HG03097 (cell line): Measurements from ENCODE around the gene ERMARD.
A peak's percentile ranks its signal among the peaks of the same experiment; 100 is the strongest.

Source experiments
- ATAC-seq: cut with Tn5 transposase; IDR thresholded peaks from one replicate; pipeline ENCODE4 v1.9.1; 2021; ENCODE audit not compliant: unreplicated experiment, low FRiP score

ERMARD gene

GRCh38 chr6:169782966-169783365 is 31.5 kb downstream of the ERMARD start:
- no peak for ATAC-seq

- ATAC-seq = no peak
Measured at GRCh38 chr6:169783401-169783800, 32.0 kb downstream of the ERMARD start.

GRCh38 chr6:169783971-169784820 is 32.8 kb downstream of the ERMARD start:
- no peak for ATAC-seq

- no peak for ATAC-seq
Measured at GRCh38 chr6:169784821-169785340, 33.5 kb downstream of the ERMARD start.

GRCh38 chr6:169785566-169785965 is 34.1 kb downstream of the ERMARD start:
- ATAC-seq = no peak

- no peak for ATAC-seq
Measured at GRCh38 chr6:169786349-169786748, 34.9 kb downstream of the ERMARD start.

- no peak for ATAC-seq
Measured at GRCh38 chr6:169787797-169788196, 36.4 kb downstream of the ERMARD start.

GRCh38 chr6:169788809-169789145 is 37.4 kb downstream of the ERMARD start:
- no peak for ATAC-seq

- ATAC-seq = no peak
Measured at GRCh38 chr6:169789146-169789943, 37.9 kb downstream of the ERMARD start.

GRCh38 chr6:169789944-169790927 is 38.8 kb downstream of the ERMARD start:
- ATAC-seq = peak; percentile 96

- no peak for ATAC-seq
Measured at GRCh38 chr6:169791721-169792131, 40.3 kb downstream of the ERMARD start.

GRCh38 chr6:169792306-169793015 is 41.0 kb downstream of the ERMARD start:
- ATAC-seq = no peak

GRCh38 chr6:169793408-169793807 is 42.0 kb downstream of the ERMARD start:
- no peak for ATAC-seq

GRCh38 chr6:169794317-169795055 is 43.1 kb downstream of the ERMARD start:
- no peak for ATAC-seq

- no peak for ATAC-seq
Measured at GRCh38 chr6:169795196-169795595, 43.8 kb downstream of the ERMARD start.

GRCh38 chr6:169798764-169799473 is 47.5 kb downstream of the ERMARD start:
- no peak for ATAC-seq

- no peak for ATAC-seq
Measured at GRCh38 chr6:169799474-169799926, 48.1 kb downstream of the ERMARD start.

- no peak for ATAC-seq
Measured at GRCh38 chr6:169800116-169800667, 48.8 kb downstream of the ERMARD start.
